Ovary (tissue), 9 donors: Measurements from ENCODE around the gene SDK1. TPM values are rescaled to one million over a fixed set of nuclear protein-coding genes. Genes with fewer than 3 reads are reported as not detected.
"Not testable (repeated sequence)": the region's sequence is repeated elsewhere in the genome, so short reads cannot be mapped to it uniquely, and the experiment has no call there.

Source experiments
- DNase-seq, 5 donors: peaks; one replicate each; pipeline ENCODE4 v3.0.0-alpha.2; 2019 to 2020
- H3K27ac ChIP-seq, 2 donors: fragments of 200-600 bp; one replicate each; pipeline versions ENCODE4 v1.5.1 to v1.8.0; 2019 to 2022
- H3K27me3 ChIP-seq: fragments of 200-600 bp; one replicate; pipeline ENCODE4 v1.8.0; 2022
- H3K36me3 ChIP-seq: fragments of 200-600 bp; sonication (generic); one replicate; pipeline ENCODE4 v1.5.1; 2019
- H3K4me1 ChIP-seq: one replicate; pipeline ENCODE4 v1.8.1; 2013; ENCODE audit warnings: mild to moderate bottlenecking, moderate library complexity; ENCODE audit not compliant: insufficient read depth
- H3K4me3 ChIP-seq: fragments of 200-600 bp; sonication (generic); one replicate; pipeline ENCODE4 v1.5.1; 2017
- H3K9me3 ChIP-seq, 2 donors: fragments of 200-600 bp in 1 of 2; sonication (generic) in 1 of 2; one replicate each; pipeline versions ENCODE4 v1.5.1 to v1.8.1; 2013 to 2019; ENCODE audit warnings: mild to moderate bottlenecking in 1 of 2, moderate library complexity in 1 of 2
- CTCF ChIP-seq, 3 donors: fragments of 450-650 bp in 2 of 3; fragments of 200-600 bp in 1 of 3; IDR thresholded peaks; one replicate each; pipeline versions ENCODE4 v1.5.1 to v1.8.0; 2016 to 2022; ENCODE audit warnings: antibody characterized with exemption in 3 of 3, mild to moderate bottlenecking in 1 of 3
- EP300 ChIP-seq: sonication (generic); formaldehyde crosslinking; IDR thresholded peaks from one replicate; pipeline ENCODE4 v1.6.1; 2017; ENCODE audit warnings: antibody characterized with exemption
- POLR2A ChIP-seq: fragments of 450-650 bp; IDR thresholded peaks from one replicate; pipeline ENCODE4 v1.6.1; 2017; ENCODE audit warnings: antibody characterized with exemption, mild to moderate bottlenecking, moderate library complexity
- WGBS, 3 donors: extraction: QIAGEN DNeasy Blood & Tissue Kit in 1 of 3; methylation state at CpG; one replicate each; pipeline versions ENCODE4 v1.1.5 to v1.1.7; 2013 to 2017; 5-methylcytosine and 5-hydroxymethylcytosine counted together
- intact Hi-C, 4 donors: fragments of 100-400 bp; cut with DNase I; formaldehyde crosslinking; loops; one replicate each; pipeline versions ENCODE4 v1.11.0 to v1.15.1; 2022 to 2023
- polyA plus RNA-seq, 2 donors: library from polyadenylated mRNA; stranded (reverse); fragments of 200-250 nt in 1 of 2; fragments of 350-450 nt in 1 of 2; fragmentation: Illumina TruSeq in 1 of 2; extraction: RNeasy Lipid Tissue Mini Kit (QIAGEN cat#74804) in 1 of 2; gene quantifications; one replicate each; pipeline ENCODE4 v1.2.3, GENCODE V29; 2013 to 2014
- total RNA-seq, 7 donors: library from RNA; depleted of rRNA in 2 of 7; stranded (reverse); fragments of >200 nt in 2 of 7; fragmentation: NEBNext Ultra II Directional in 3 of 7; extraction: Animal tissue kit (Norgen Biotek cat#: 25700) in 3 of 7; gene quantifications; one replicate each; pipeline versions ENCODE4 v1.1.0 to v1.2.4, GENCODE V29; 2016 to 2023
- donor health status: DM: no; HTN: no; CAD: no; lungs with moderate emphysema.
- donor health status: DM: no; HTN: no; CAD: no.
- donor health status: Bipolar disorder and iron deficiency.
- donor health status: DM: yes; HTN: yes; CAD: no.
- donor health status: DM: no; HTN: no; CAD: no.
- donor health status: DM: yes; HTN: yes; CAD: no.

SDK1 gene
- total and polyA plus RNA-seq, 9 donors = 1.2 to 13.3 (median 4.4) TPM

DNA sequence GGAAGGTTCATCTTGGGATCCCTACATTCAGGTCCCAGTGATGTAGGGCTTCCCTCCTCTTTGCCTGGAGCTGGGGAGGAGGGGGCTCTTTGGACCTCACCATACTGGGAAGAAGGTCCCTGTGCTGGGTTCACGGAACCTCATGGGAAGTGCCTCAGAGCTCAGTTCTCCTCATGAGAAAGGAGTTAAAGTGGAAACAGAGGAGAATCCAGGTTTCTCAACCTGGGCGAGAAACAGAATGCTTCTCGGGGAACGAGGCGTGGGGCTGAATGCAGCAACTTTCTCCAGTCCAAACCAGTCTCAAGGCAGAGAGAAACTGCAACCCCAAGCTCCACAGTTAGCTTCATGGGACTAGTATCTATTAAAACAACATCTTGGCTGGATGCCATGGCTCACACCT is 998.4 kb downstream of the SDK1 start:
- Histone ChIP-seq H3K9me3 (no peaks in the 10 kb centered on the region), H3K4me3 (no peak overlapping the region), H3K36me3 (no peaks in the 10 kb centered on the region), H3K27me3 (no peaks in the 10 kb centered on the region), H3K27ac (no peak overlapping the region), H3K4me1 (no peaks in the 10 kb centered on the region)
- intact Hi-C loops = no loop called here
- WGBS, 3 donors = 78 to 92% (median 90%) methylated on average over 5 of the region's 5 CpGs
- TF ChIP-seq POLR2A = no peak
- no peak for TF ChIP-seq CTCF (IDR thresholded peaks at IDR 0.05)
- TF ChIP-seq EP300 = no peak
- DNase-seq = no peak

DNA sequence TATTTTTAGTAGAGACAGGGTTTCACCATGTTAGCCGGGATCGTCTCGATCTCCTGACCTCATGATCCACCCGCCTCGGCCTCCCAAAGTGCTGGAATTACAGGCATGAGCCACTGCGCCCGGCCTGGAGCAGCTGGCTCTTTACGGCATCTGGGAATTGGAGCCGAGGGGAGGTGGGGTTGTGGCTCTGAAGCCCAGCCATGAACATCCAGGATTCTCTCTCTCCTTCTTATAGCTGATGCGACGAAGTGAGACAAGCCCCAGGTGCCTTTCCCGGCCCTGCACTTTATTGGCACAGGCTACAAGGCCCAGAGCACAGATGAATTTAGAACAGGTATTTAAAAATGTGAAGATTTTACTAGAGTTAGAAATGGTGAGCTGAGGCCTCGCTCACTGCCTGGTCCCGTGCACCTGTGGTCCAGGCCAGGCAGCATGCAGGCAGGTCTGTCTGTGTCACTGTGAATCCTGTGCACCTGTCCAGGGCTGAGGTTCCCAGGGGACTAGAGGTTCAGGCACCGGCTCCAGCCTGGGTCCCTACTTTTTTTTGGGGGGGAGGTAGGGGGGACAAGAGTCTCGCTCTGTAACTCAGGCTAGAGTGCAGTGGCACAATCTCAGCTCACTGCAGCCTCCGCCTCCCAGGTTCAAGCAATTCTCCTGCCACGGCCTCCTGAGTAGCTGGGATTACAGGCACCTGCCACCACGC is 1001.3 kb downstream of the SDK1 start:
- H3K4me3 ChIP-seq = no peak overlapping the region
- intact Hi-C loops = no loop called here

DNA sequence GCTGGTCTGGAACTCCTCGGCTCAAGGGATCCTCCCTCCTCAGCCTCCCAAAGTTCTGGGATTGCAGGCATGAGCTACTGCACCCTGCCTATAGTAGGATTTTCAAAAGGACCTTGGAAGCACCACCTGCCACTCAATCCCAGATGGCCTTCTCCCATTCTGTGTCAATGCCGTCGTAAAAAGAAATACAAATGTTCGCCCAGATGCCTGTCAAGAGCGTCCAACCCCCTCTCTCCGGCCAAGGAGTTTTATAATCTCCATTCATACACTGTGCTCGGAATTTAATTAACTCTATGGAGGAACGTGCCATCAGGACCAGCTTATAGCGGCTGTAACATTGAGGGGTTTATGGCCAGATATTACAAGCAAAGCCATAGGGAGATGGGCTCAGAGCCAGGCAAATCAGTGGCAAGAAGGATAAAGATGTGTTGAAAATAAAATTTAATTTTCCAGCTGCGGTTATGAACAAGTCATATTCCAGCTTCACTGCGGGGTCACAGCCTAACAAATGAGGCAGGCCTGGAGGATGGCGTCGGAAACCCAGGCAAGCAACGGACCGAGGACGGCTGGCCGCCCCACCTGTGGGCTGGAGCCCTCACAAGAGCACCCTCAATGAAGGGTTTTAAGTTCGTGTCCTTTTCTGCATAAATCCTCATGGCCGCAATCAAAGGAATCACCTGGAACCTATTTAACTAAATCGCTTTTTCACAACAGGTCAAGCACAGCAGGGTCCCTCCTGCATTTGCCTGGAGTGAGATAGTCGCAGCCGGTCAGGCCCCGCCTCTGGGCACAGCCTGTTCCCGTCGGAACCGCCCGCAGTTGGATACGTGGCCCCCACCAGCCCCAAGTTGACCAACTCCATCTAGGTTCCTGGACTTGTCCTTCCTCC is 1006.5 kb downstream of the SDK1 start:
- 68 to 80% (median 71%) methylated on average over 28 of the region's 28 CpGs for WGBS, 3 donors
- intact Hi-C loops = no loop called here
- no peak overlapping the region for H3K27ac ChIP-seq
- no peak overlapping the region for H3K4me3 ChIP-seq
- H3K4me1 ChIP-seq = no peaks in the 10 kb centered on the region
- TF ChIP-seq EP300 (no peak), POLR2A (no peak), CTCF (IDR thresholded peaks at IDR 0.05) (no peak)
- no peaks in the 10 kb centered on the region for H3K27me3 ChIP-seq
- H3K9me3 ChIP-seq = no peaks in the 10 kb centered on the region
- H3K36me3 ChIP-seq = no peaks in the 10 kb centered on the region
- no peak for DNase-seq

More for the DNA sequence above, 1001.3 kb downstream of the SDK1 start:
- Histone ChIP-seq H3K27me3 (no peaks in the 10 kb centered on the region), H3K9me3 (no peaks in the 10 kb centered on the region), H3K36me3 (no peaks in the 10 kb centered on the region), H3K27ac (no peak overlapping the region), H3K4me1 (no peaks in the 10 kb centered on the region)
- WGBS, 3 donors = 84 to 90% (median 85%) methylated on average over 19 of the region's 19 CpGs
- no peak for DNase-seq
- no peak for TF ChIP-seq CTCF (IDR thresholded peaks at IDR 0.05)

- no peaks in the 10 kb centered on the region for H3K36me3 ChIP-seq
- H3K4me3 ChIP-seq = no peak overlapping the region
- H3K27me3 ChIP-seq = no peaks in the 10 kb centered on the region
- 86 to 91% (median 90%) methylated on average over 22 of the region's 22 CpGs for WGBS, 3 donors
- H3K4me1 ChIP-seq = no peaks in the 10 kb centered on the region
- H3K27ac ChIP-seq = no peak overlapping the region
- no peak for DNase-seq
- H3K9me3 ChIP-seq = no peaks in the 10 kb centered on the region
- no peak for TF ChIP-seq EP300
- no peak for TF ChIP-seq CTCF (IDR thresholded peaks at IDR 0.05)
- no peak for TF ChIP-seq POLR2A
- intact Hi-C loops = no loop called here
Observed at GRCh38 chr7:4308205-4308590, 1007.1 kb downstream of the SDK1 start.

GRCh38 chr7:4313911-4314310 is 1012.9 kb downstream of the SDK1 start:
- DNase-seq, intact Hi-C loops, H3K36me3 ChIP-seq, H3K4me3 ChIP-seq, H3K4me1 ChIP-seq, H3K27me3 ChIP-seq, H3K9me3 ChIP-seq, H3K27ac ChIP-seq: not testable (repeated sequence)
- WGBS, 3 donors = 95 to 96% (median 96%) methylated on average over 24 to 29 of the region's 29 CpGs

- H3K27ac ChIP-seq, H3K9me3 ChIP-seq, H3K36me3 ChIP-seq, DNase-seq, H3K4me1 ChIP-seq, H3K4me3 ChIP-seq, H3K27me3 ChIP-seq, intact Hi-C loops: not testable (repeated sequence)
- 83 to 96% (median 94%) methylated on average over 15 to 16 of the region's 16 CpGs for WGBS, 3 donors
Observed at GRCh38 chr7:4314316-4314715, 1013.3 kb downstream of the SDK1 start.
